Stimulated activated CD8-positive, alpha-beta memory T cell treated with anti-CD3 and anti-CD28 coated beads, Interleukin-4, amount 100 ng/mL, for 24 hours (primary cell): ENCODE results near the gene APP.

Experiments used
- DNase-seq: peaks from one replicate; pipeline ENCODE4 v3.0.0-alpha.2; 2020; ENCODE audit warnings: low read depth

APP gene

DNA sequence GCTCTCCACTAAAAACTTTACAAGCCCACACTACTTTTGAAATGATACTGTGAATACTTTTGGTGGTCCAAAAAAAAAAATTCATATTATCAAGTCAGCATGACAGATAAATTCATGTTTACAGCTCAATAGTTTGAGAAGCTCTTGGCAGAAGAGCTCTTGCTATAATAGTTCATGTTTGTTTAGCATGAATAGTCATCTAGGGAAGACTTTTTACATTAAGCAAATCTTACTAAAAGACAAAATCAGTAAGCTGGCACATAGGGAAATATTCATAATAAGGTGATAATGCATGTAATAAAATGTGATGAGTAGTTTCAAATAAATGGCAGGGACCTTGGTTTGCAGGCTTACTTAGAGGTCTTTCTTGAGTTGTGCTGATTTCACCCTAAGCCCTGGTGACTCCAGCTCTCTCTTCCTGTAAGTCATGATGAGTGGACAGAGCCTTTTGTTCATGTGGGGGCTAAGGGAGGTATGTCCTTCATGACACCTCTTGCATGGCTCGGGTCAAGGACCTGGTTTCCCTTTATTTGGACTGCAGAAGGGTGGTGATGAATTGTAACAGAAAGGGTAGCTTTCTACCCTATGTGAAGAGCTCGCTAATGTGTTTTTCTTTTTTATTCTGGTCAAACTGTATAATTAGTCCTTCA lies 269.1 kb downstream of the APP start:
- no peak for DNase-seq

DNA sequence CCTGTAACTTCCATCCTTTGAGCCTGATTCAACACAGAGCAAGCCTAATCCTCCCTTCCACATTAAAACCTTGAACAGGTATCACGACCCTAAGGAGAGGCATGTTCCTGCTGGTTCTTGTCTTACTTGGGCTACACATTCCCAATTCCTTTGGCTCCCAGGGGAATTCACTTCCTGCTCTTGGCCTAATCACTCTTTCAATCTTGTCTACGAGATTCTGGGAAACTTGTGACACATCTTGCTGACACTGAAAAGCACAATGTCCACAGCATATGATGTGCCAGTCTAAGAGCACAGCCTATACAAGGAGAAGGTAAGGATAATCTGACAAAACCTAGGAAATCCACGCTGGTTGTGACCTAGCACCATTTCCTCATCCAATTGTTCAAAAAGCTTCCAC lies 271.9 kb downstream of the APP start:
- DNase-seq, result no peak

GRCh38 chr21:25897383-25897782 lies 273.2 kb downstream of the APP start:
- no peak for DNase-seq

GRCh38 chr21:25896501-25897056 lies 274.0 kb downstream of the APP start:
- no peak for DNase-seq

GRCh38 chr21:25895565-25896205 lies 274.9 kb downstream of the APP start:
- DNase-seq, result no peak

DNA sequence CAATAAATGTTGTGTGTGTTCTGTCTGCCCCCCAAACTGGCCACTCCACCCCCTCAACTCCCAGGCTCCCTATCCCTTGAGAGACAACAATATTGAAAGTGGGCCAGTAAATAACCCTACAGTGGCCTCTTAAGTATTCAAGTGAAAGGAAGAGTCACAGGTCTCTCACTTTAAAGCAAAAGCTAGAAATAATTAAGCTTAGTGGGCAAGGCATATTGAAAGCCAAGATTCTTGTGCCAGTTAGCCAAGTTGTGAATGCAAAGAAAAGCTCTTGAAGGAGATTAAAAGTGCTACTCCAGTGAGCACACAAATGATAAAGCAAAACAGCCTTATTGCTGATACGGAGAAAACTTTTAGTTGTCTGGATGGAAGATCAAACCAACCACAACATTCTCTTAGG lies 277.4 kb downstream of the APP start:
- DNase-seq, result no peak

- DNase-seq, result no peak
Measured at GRCh38 chr21:25891596-25891995, 279.0 kb downstream of the APP start.

GRCh38 chr21:25890001-25890400 lies 280.6 kb downstream of the APP start:
- DNase-seq, result no peak

DNA sequence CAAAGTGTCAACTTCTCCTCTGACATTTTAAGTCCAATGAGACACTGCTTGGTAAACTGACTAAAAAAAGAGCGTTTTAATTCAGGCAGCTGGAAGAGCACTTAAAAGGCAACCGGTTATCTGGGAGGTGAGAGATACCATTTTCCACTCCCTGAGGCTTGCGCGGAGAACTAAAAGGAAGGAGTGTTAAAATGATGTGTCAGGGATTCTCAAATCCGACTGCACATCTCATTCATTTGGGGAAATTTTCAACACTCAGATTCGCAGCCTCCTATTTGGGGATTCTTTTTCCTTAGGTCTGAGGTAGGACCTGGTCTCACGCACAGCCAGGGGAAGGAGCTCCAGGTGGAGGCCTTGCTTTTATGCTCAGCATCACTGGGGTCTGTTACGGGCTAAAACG lies 281.9 kb downstream of the APP start:
- DNase-seq, result no peak

- DNase-seq, result no peak
Measured at GRCh38 chr21:25887646-25888306, 282.8 kb downstream of the APP start.

DNA sequence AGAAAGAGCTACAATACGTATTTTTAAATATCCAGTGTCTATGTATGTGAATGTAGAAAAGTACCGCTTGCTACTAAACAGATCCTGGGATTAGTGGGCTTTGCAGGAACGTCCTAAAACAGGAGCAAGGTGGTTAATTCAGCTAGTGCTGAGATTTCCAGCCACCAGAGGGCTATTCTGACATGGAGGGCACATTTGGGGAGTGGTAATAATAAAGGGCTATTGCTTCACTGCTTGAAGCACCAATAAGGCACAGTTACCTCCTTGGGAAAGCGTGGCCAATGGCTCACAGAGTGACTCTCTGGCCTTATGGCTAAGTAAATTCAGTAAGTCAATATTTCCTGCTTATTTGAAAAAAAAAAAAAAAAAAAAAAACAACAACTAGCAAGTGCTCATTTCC lies 283.4 kb downstream of the APP start:
- DNase-seq, result no peak

GRCh38 chr21:25885880-25886279 lies 284.7 kb downstream of the APP start:
- DNase-seq, result no peak

DNA sequence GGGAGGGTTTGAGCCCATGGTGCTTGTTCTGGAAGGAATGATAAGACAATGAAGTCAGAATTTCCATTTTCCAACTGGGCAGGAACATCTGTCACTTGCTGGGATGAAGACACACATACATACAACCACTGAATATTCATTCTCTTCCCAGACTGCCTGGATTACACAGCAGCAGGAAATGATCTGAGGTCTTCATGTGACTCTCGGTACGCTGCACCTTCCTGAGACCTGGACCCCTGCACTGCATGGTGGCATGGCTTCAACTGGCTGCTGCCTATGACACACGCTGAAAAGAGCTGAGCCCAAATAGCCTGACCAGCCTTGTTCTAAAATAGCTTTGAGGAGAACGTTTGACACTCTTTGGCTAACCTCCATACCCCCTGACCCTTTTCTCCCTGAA lies 285.2 kb downstream of the APP start:
- DNase-seq, result no peak

DNA sequence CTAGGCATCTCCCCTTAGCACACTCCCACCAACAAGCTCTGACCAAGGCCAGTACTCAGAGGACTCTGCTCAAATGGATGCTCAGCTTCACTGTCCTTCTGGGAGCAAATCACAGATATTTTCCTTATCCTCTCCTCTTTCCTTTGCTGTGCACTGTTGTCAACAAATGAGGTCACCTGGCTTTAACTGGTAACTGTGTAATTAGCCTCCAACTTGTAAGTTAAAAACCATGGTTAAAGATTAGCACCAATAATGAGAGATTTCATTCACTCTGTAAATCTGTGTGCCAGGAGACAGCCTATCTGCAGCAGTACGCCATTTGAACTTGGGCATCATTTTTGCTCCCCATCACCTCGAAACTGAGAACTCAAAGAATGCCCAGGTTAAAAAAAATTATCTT lies 286.3 kb downstream of the APP start:
- DNase-seq, result no peak

GRCh38 chr21:25881524-25882376 lies 288.8 kb downstream of the APP start:
- DNase-seq, result peak; percentile 31

GRCh38 chr21:25879203-25879602 lies 291.4 kb downstream of the APP start:
- no peak for DNase-seq

DNA sequence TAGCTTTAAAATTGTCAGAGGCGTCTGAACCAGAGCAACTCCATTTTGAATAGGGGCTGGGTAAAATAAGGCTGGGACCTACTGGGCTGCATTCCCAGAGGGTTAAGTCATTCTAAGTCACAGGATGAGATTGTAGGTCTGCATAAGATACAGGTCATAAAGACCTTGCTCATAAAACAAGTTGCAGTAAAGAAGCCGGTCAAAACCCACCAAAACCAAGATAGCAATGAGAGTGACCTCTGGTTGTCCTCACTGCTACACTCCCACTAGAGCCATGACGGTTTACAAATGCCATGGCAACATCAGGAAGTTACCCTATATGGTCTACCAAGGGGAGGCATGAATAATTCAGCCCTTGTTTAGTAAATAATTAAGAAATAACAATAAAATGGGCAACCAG lies 292.2 kb downstream of the APP start:
- no peak for DNase-seq

- no peak for DNase-seq
Measured at GRCh38 chr21:25872271-25872670, 298.3 kb downstream of the APP start.

GRCh38 chr21:25871566-25871965 lies 299.0 kb downstream of the APP start:
- no peak for DNase-seq

DNA sequence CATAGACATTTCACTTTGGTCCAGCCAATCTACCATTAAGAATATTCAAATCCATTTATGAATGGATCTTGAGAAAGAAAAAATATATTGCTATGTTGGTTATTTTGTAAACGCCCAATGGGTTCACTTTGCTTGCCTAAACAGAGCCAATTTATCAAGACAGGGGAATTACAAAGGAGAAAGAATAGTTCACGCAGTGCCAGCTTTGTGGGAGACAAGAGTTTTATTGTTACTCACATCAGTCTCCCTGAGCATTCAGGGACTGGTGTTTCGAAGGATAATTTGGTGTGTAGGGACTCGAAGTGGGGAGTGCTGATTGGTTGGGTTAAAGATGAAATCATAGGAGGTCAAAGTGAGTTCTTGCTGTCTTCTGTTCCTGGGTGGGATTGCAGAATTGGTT lies 300.5 kb downstream of the APP start:
- no peak for DNase-seq

DNA sequence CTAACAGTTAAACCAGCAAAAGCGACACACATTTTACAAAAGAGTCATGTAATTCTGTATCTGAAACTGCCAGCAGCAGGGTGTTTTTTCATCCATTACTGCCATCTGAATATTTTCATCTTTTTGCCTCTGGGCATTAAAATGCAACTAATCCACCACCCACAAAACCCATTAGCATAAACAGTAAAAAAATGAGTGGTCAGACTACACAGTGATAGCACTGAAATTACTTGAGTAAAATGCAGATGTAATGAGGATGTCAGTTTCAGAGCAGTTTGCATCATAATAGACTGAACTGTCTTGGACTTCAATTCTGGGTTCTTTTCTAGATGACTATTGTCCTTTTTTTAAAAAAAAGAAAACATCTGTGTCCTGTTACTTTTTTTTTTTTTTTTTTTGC lies 303.5 kb downstream of the APP start:
- DNase-seq, result no peak

- no peak for DNase-seq
Measured at GRCh38 chr21:25863747-25864146, 306.8 kb downstream of the APP start.
